ENCODE data around the gene NXT1. TPM values are rescaled to one million over a fixed set of nuclear protein-coding genes. Genes with fewer than 3 reads are reported as not detected.

NXT1 gene
- total RNA-seq, 4 donors from 2014 or later, result 19.8 to 23.8 (median 21.9) TPM

GRCh38 chr20:23350904-23351838 is 580 bp downstream of the NXT1 start:
- TF ChIP-seq, protein P1, sequence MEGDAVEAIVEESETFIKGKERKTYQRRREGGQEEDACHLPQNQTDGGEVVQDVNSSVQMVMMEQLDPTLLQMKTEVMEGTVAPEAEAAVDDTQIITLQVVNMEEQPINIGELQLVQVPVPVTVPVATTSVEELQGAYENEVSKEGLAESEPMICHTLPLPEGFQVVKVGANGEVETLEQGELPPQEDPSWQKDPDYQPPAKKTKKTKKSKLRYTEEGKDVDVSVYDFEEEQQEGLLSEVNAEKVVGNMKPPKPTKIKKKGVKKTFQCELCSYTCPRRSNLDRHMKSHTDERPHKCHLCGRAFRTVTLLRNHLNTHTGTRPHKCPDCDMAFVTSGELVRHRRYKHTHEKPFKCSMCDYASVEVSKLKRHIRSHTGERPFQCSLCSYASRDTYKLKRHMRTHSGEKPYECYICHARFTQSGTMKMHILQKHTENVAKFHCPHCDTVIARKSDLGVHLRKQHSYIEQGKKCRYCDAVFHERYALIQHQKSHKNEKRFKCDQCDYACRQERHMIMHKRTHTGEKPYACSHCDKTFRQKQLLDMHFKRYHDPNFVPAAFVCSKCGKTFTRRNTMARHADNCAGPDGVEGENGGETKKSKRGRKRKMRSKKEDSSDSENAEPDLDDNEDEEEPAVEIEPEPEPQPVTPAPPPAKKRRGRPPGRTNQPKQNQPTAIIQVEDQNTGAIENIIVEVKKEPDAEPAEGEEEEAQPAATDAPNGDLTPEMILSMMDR (IDR thresholded peaks at IDR 0.05; ENCODE audit: low read depth), result no peak

DNA sequence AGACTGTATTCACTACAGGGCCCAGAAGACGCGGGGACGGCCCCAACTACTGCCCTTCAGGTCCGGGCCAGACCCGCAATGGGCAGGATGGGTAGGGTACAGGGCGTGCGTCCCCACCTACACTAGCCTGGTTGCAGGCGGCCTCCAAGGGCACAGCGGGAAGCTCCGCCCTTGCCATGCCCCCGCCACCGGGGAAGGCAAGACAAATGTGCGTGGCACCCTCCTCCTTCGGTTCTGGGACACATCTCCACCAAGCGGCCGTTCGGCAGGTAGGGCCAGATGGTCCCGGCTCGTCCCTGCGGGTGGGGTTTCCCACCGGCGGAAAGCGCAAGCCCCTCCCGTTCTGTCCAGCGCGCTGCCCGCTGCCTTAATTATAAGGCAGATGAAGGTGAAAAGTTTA is 5.6 kb downstream of the NXT1 start:
- TF ChIP-seq, protein P1 (IDR thresholded peaks at IDR 0.05; ENCODE audit: low read depth), result no peak

GRCh38 chr20:23357767-23358562 is 7.4 kb downstream of the NXT1 start:
- TF ChIP-seq, protein P1 (IDR thresholded peaks at IDR 0.05; ENCODE audit: low read depth), result no peak

- TF ChIP-seq, protein P1 (IDR thresholded peaks at IDR 0.05; ENCODE audit: low read depth), result no peak
These were observed 7.9 kb downstream of the NXT1 start for GRCh38 chr20:23358563-23358906.

GRCh38 chr20:23358923-23359593 is 8.5 kb downstream of the NXT1 start:
- TF ChIP-seq, protein P1 (IDR thresholded peaks at IDR 0.05; ENCODE audit: low read depth), result no peak

- TF ChIP-seq, protein P1 (IDR thresholded peaks at IDR 0.05; ENCODE audit: low read depth), result no peak
These were observed 9.9 kb downstream of the NXT1 start for GRCh38 chr20:23360531-23360930.

- TF ChIP-seq, protein P1 (IDR thresholded peaks at IDR 0.05; ENCODE audit: low read depth), result no peak
These were observed 10.5 kb downstream of the NXT1 start for GRCh38 chr20:23361119-23361475.

All from subcutaneous adipose tissue (tissue), 4 donors.